Measurements from ENCODE around the gene GRM4.

Gene GRM4

GRCh38 chr6:34115403-34115795 is 30.5 kb downstream of the GRM4 start:
- H3K79me2 ChIP-seq (ENCODE audit: insufficient read depth, low read depth): no peaks in the 10 kb centered on the region
- H3K27me3 ChIP-seq (ENCODE audit: insufficient read depth, low read depth): peaks cover 78% of the 10 kb centered on the region
- no peak overlapping the region for H3K9ac ChIP-seq
- H3K4me1 ChIP-seq (ENCODE audit: low read depth, poor library complexity, severe bottlenecking): no peaks in the 10 kb centered on the region
- no peak overlapping the region for H2AFZ ChIP-seq (ENCODE audit: low read depth)
- H3K36me3 ChIP-seq (ENCODE audit: insufficient read depth): no peaks in the 10 kb centered on the region
- H3K27ac ChIP-seq: no peak overlapping the region
- no peaks in the 10 kb centered on the region for H4K20me1 ChIP-seq (ENCODE audit: insufficient read depth)
- no peak for TF ChIP-seq CTCF (conservative IDR thresholded peaks at IDR 0.05; ENCODE audit: low read depth, low read length)
- H3K4me2 ChIP-seq: no peak overlapping the region
- H3K4me3 ChIP-seq (IDR thresholded peaks at IDR 0.05; ENCODE audit: insufficient read depth, low read depth, low read length): no peak overlapping the region

GRCh38 chr6:34114695-34115402 is 31.0 kb downstream of the GRM4 start:
- no peak overlapping the region for H2AFZ ChIP-seq (ENCODE audit: low read depth)
- no peaks in the 10 kb centered on the region for H3K36me3 ChIP-seq (ENCODE audit: insufficient read depth)
- no peak for TF ChIP-seq CTCF (conservative IDR thresholded peaks at IDR 0.05; ENCODE audit: low read depth, low read length)
- no peak overlapping the region for H3K27ac ChIP-seq
- no peaks in the 10 kb centered on the region for H3K79me2 ChIP-seq (ENCODE audit: insufficient read depth, low read depth)
- H3K27me3 ChIP-seq (ENCODE audit: insufficient read depth, low read depth): peaks cover 77% of the 10 kb centered on the region
- H3K4me3 ChIP-seq (IDR thresholded peaks at IDR 0.05; ENCODE audit: insufficient read depth, low read depth, low read length): no peak overlapping the region
- H3K4me2 ChIP-seq: no peak overlapping the region
- no peaks in the 10 kb centered on the region for H4K20me1 ChIP-seq (ENCODE audit: insufficient read depth)
- H3K9ac ChIP-seq: no peak overlapping the region
- H3K4me1 ChIP-seq (ENCODE audit: low read depth, poor library complexity, severe bottlenecking): no peaks in the 10 kb centered on the region

GRCh38 chr6:34113532-34113931 is 32.4 kb downstream of the GRM4 start:
- H2AFZ ChIP-seq (ENCODE audit: low read depth): no peak overlapping the region
- H3K4me1 ChIP-seq (ENCODE audit: low read depth, poor library complexity, severe bottlenecking): no peaks in the 10 kb centered on the region
- no peak for TF ChIP-seq CTCF (conservative IDR thresholded peaks at IDR 0.05; ENCODE audit: low read depth, low read length)
- no peak overlapping the region for H3K4me2 ChIP-seq
- H3K4me3 ChIP-seq (IDR thresholded peaks at IDR 0.05; ENCODE audit: insufficient read depth, low read depth, low read length): no peak overlapping the region
- H3K27ac ChIP-seq: no peak overlapping the region
- no peaks in the 10 kb centered on the region for H3K79me2 ChIP-seq (ENCODE audit: insufficient read depth, low read depth)
- no peaks in the 10 kb centered on the region for H4K20me1 ChIP-seq (ENCODE audit: insufficient read depth)
- H3K9ac ChIP-seq: no peak overlapping the region
- H3K27me3 ChIP-seq (ENCODE audit: insufficient read depth, low read depth): peaks cover 75% of the 10 kb centered on the region
- no peaks in the 10 kb centered on the region for H3K36me3 ChIP-seq (ENCODE audit: insufficient read depth)

GRCh38 chr6:34112126-34112525 is 33.8 kb downstream of the GRM4 start:
- Histone ChIP-seq H2AFZ (ENCODE audit: low read depth) (no peak overlapping the region), H3K79me2 (ENCODE audit: insufficient read depth, low read depth) (no peaks in the 10 kb centered on the region), H3K9ac (no peak overlapping the region), H3K27ac (no peak overlapping the region), H4K20me1 (ENCODE audit: insufficient read depth) (no peaks in the 10 kb centered on the region), H3K36me3 (ENCODE audit: insufficient read depth) (no peaks in the 10 kb centered on the region), H3K27me3 (ENCODE audit: insufficient read depth, low read depth) (peaks cover 76% of the 10 kb centered on the region), H3K4me2 (no peak overlapping the region), H3K4me3 (IDR thresholded peaks at IDR 0.05; ENCODE audit: insufficient read depth, low read depth, low read length) (no peak overlapping the region), H3K4me1 (ENCODE audit: low read depth, poor library complexity, severe bottlenecking) (no peaks in the 10 kb centered on the region)
- TF ChIP-seq CTCF (conservative IDR thresholded peaks at IDR 0.05; ENCODE audit: low read depth, low read length): no peak
